Measurements from ENCODE around the gene CLPTM1.
"Not testable (repeated sequence)": the region's sequence is repeated elsewhere in the genome, so short reads cannot be mapped to it uniquely, and the experiment has no call there.

The CLPTM1 gene

DNA sequence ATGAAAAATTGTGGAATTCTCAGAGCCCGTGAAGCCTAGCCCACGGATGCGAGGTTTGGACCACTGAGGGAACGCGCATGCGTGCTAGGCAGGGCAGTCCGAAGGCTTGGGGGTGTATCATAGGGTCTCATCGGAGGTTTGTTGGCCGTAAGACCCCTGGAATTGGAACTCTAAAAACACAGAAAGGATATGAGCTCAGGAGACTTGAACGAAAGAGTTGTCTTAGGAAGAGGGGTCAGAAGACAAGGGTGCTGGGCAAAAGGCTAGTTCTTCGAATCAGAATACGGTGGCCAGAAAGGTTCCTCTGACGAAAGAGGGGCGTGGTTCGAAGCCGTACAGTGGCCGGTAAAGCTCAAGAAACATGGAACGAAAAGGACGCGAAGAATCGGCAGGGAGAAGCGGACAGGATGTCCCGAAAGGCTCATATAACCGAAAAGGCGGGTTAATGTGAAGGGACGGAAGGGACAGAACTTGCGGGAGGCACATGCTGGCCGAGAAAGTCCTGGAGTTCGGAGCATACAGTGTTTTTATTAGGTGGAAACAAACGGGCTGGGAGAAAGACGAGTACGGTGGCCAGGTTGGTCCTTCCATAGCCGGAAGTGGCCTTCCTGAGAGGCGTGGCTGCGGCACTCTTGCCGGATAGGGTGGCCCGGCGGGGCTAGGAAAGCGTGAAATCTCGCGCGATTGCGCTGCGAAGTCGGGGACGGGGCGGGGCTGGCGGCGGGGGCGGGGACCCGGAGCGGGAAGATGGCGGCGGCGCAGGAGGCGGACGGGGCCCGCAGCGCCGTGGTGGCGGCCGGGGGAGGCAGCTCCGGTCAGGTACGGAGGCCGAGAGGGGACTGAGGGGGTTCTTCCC is at the start of gene CLPTM1:
Gene CLPTM1 (plus strand): TSS at position 732 of the 856 bp plus-strand sequence. CDS start 16 bp downstream, at position 748.
- DNase-seq (ENCODE audit: low read depth): peak; percentile 82

- no peak for DNase-seq (ENCODE audit: low read depth)
These were observed 49.6 kb upstream of the CLPTM1 start, which contains the start of gene APOE for GRCh38 chr19:44905437-44906160. APOE (plus strand) TSS chr19:44905796; CDS start chr19:44906625, 829 bp downstream.

- no peak for DNase-seq (ENCODE audit: low read depth)
These were observed 47.6 kb upstream of the CLPTM1 start for GRCh38 chr19:44907613-44908012.

DNA sequence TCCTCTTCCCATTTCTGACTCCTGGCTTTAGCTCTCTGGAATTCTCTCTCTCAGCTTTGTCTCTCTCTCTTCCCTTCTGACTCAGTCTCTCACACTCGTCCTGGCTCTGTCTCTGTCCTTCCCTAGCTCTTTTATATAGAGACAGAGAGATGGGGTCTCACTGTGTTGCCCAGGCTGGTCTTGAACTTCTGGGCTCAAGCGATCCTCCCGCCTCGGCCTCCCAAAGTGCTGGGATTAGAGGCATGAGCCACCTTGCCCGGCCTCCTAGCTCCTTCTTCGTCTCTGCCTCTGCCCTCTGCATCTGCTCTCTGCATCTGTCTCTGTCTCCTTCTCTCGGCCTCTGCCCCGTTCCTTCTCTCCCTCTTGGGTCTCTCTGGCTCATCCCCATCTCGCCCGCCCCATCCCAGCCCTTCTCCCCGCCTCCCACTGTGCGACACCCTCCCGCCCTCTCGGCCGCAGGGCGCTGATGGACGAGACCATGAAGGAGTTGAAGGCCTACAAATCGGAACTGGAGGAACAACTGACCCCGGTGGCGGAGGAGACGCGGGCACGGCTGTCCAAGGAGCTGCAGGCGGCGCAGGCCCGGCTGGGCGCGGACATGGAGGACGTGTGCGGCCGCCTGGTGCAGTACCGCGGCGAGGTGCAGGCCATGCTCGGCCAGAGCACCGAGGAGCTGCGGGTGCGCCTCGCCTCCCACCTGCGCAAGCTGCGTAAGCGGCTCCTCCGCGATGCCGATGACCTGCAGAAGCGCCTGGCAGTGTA is 46.9 kb upstream of the CLPTM1 start:
- no peak for DNase-seq (ENCODE audit: low read depth)

- DNase-seq (ENCODE audit: low read depth): no peak
These were observed 46.3 kb upstream of the CLPTM1 start for GRCh38 chr19:44908836-44909261.

GRCh38 chr19:44909775-44910174 is 45.4 kb upstream of the CLPTM1 start:
- DNase-seq (ENCODE audit: low read depth): no peak

DNA sequence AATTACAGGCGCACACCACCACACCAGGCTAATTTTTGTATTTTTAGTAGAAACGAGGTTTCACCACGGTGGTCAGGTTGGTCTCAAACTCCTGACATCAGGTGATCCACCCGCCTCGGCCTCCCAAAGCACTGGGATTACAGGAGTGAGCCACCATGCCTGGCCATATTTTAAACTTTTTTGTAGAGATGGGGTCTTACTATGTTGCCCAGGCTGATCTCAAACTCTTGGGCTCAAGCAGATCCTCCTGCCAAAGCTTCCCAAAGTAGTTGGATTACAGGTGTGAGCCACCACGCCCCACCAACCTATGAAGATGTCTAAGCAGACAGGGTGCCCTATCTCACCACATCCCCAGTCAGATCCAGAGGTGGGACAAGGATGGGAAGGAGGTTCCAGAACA is 43.3 kb upstream of the CLPTM1 start:
- not testable (repeated sequence) for DNase-seq (ENCODE audit: low read depth)

DNA sequence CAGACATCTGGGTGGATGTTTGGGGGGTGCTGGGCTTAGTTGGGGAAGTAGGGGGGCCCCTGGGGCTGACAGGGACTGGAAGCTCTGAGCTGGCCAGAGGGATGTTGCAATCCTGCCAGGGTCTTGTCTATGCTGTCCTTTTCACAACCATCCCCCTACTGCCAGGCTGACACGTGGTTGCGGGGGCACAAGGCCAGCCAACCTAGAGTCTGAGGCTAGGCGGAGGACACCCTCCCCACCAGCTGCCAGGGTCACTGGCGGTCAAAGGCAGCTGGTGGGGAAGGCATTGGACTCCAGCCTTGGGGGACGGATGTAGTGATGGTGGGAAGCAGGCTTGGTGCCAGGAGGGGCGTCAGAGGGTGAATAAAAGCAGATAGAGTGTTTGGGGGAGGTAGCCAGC is 42.3 kb upstream of the CLPTM1 start:
- DNase-seq (ENCODE audit: low read depth): no peak

- DNase-seq (ENCODE audit: low read depth): not testable (repeated sequence)
These were observed 41.4 kb upstream of the CLPTM1 start for GRCh38 chr19:44913512-44914432.

DNA sequence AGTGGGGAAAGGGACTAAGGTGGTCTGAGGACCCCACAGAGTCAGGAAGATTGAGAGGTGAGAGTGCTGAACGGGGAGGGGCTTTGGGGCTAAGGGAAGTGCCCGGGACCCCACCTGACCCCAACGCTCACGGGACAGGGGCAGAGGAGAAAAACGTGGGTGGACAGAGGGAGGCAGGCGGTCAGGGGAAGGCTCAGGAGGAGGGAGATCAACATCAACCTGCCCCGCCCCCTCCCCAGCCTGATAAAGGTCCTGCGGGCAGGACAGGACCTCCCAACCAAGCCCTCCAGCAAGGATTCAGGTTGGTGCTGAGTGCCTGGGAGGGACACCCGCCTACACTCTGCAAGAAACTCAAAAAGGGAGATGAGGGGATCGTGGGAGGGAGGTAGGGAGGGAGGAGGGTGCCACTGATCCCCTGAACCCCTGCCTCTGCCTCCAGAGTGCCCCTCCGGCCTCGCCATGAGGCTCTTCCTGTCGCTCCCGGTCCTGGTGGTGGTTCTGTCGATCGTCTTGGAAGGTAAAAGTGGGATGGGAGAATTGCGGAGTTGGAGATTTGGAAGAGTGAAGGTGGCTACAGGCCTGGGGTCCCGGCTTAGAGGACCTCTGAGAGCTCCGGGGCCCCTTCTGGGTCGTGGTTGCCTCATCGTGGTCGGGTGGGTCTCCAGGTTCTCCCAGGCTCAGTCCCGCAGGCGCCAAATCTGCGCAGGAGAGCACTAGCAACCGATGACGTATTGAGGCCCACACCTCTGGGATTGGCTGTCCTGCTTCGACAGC is 40.6 kb upstream of the CLPTM1 start, which contains the start of gene APOC1:
Gene APOC1 (plus strand): TSS at position 176 of the 774 bp plus-strand sequence. CDS start 284 bp downstream, at position 460.
- not testable (repeated sequence) for DNase-seq (ENCODE audit: low read depth)

DNA sequence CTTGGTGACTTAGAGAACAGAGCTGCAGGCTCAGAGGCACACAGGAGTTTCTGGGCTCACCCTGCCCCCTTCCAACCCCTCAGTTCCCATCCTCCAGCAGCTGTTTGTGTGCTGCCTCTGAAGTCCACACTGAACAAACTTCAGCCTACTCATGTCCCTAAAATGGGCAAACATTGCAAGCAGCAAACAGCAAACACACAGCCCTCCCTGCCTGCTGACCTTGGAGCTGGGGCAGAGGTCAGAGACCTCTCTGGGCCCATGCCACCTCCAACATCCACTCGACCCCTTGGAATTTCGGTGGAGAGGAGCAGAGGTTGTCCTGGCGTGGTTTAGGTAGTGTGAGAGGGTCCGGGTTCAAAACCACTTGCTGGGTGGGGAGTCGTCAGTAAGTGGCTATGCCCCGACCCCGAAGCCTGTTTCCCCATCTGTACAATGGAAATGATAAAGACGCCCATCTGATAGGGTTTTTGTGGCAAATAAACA is 30.9 kb upstream of the CLPTM1 start:
- no peak for DNase-seq (ENCODE audit: low read depth)

GRCh38 chr19:44925114-44925891 is 29.9 kb upstream of the CLPTM1 start:
- DNase-seq (ENCODE audit: low read depth): no peak

DNA sequence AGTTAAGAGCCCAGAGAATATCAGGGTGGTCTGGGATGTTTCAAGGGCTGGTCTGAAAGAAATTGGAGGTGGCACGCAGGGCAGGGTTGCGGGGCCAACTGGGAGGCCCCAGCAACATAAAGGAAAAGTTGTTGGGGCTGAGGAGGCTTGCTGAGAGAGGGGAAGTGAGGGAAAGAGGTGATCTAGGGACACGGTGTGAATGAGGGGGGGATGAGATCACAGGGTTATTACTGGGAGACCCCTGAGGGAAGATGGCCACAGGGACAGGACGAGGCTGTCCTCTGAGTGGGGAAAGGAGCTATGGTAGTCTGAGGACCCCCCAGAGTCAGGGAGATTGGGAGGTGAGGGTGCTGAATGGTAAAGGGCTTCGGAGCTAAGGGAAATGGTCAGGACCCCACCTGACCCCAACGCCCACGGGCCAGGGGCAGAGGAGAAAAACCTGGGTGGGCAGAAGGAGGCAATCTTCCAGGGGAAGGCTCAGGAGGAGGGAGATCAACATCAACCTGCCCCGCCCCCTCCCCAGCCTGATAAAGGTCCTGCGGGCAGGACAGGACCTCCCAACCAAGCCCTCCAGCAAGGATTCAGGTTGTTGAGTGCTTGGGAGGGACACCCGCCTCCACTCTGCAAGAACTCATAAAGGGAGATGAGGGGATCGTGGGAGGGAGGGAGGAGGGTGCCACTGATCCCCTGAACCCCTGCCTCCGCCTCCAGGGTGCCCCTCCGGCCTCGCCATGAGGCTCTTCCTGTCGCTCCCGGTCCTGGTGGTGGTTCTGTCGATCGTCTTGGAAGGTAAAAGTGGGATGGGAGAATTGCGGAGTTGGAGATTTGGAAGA is 28.7 kb upstream of the CLPTM1 start:
- DNase-seq (ENCODE audit: low read depth): not testable (repeated sequence)

GRCh38 chr19:44927746-44928145 is 27.4 kb upstream of the CLPTM1 start:
- no peak for DNase-seq (ENCODE audit: low read depth)

DNA sequence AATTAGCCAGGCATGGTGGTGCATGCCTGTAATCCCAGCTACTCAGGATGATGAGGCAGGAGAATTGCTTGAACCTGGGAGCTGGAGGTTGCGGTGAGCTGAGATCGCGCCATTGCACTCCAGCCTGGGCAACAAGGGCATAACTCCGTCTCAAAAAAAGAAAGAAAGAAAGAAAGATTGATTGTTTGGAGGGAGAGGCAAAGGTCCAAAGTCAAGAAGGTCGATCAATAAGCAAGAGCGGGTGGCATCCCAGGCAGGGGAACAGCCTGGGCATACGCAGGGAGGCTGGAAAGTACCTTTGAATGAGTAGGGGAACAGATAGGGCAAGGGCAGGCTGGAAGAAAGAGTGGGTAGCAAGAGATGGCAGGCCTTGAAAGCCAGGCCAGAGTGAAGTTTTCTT is 25.1 kb upstream of the CLPTM1 start:
- DNase-seq (ENCODE audit: low read depth): no peak

DNA sequence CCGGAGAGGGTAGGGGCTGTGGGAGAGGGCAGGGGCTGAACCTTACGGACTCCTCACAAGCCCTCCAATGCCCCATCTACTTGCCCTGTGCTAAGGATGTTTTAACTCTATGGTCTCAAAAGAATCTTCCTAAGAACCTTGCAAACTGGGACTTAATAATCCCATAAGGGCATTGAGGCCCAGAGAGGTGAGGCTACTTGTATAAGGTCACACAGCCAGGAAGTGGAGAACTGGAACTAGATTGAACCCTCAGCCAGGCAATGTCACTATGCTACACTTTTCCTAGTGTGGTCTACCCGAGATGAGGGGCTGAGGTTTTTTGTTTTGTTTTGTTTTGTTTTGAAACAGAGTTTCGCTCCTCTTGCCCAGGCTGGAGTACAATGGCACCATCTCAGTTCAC is 23.6 kb upstream of the CLPTM1 start:
- DNase-seq (ENCODE audit: low read depth): no peak

DNA sequence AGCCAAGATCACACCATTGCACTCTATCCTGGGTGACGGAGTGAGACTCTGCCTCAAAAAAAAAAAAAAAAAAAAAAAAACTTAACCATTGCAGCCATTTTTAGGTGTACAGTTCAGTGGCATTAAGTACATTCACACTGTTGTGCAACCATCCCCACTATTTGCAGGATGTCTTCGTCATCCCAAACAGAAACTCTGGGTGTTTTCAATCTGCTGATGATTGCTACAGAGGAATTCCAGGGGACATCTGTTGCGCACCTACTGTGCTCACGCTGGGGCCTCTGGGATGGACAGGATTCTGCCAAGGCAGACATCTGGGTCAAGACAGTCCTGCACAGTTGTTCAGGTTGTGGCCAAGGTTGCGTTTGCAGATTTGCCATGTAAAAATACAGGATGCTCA is 15.5 kb upstream of the CLPTM1 start:
- DNase-seq (ENCODE audit: low read depth): no peak

DNA sequence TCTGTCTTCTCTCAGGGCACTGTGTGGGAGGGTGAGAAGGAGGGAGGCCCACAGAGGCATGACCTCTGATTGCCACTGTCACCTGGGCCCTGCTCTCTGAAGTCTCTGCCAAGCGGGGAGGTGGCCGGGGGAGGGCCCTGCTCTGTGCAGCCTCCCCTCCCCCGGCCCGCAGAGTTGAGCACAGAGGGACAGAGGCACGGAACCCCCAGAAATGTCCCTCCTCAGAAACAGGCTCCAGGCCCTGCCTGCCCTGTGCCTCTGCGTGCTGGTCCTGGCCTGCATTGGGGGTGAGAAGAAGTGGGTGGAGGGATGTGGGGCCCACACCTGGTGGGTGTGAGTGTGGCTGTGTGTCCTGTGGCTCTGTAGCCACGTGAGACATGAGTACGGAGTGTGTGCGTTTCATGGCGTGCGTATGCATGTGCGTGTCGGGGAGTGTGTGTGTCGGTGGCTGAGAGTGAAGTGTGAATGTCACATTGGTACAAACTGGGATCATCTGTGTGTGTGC is 13.1 kb upstream of the CLPTM1 start, which contains the start of gene APOC4:
Gene APOC4 (plus strand): TSS at position 171 of the 505 bp plus-strand sequence. CDS start 41 bp downstream, at position 212.
- no peak for DNase-seq (ENCODE audit: low read depth)
